Calu3 (cell line): ENCODE measurements around the gene ARHGAP26. TPM values are rescaled to one million over a fixed set of nuclear protein-coding genes. Genes with fewer than 3 reads are reported as not detected.
"Not testable (repeated sequence)": the region's sequence is repeated elsewhere in the genome, so short reads cannot be mapped to it uniquely, and the experiment has no call there.

Experiments used
- BruUV-seq: library from RNA; stranded (reverse); fragments of 400-500 nt; replicated peaks from 2 replicates; lab custom pipeline; 2021; lab: Mats Ljungman, UMichigan
- CTCF ChIA-PET: fragments of 300-600 bp; sonication (Branson Sonifier 250); formaldehyde crosslinking; loops from one replicate; lab custom pipeline; 2022; ENCODE audit warnings: antibody characterized with exemption; lab: Charles Lee
- DNase-seq: peaks from one replicate; pipeline ENCODE4 v3.0.0; 2022
- H3K27ac Mint-ChIP-seq: one replicate; pipeline ENCODE4 v1.8.0; 2022; ENCODE audit warnings: mixed read lengths; ENCODE audit not compliant: unreplicated experiment
- H3K27me3 Mint-ChIP-seq: one replicate; pipeline ENCODE4 v1.8.0; 2022; ENCODE audit warnings: mixed read lengths; ENCODE audit not compliant: unreplicated experiment
- H3K36me3 Mint-ChIP-seq: one replicate; pipeline ENCODE4 v1.8.0; 2022; ENCODE audit warnings: mild to moderate bottlenecking, moderate library complexity, mixed read lengths; ENCODE audit not compliant: insufficient read depth, unreplicated experiment
- H3K4me1 Mint-ChIP-seq: one replicate; pipeline ENCODE4 v1.8.0; 2022; ENCODE audit warnings: mild to moderate bottlenecking, low read depth, mixed read lengths; ENCODE audit not compliant: unreplicated experiment
- H3K4me3 Mint-ChIP-seq: one replicate; pipeline ENCODE4 v1.8.0; 2022; ENCODE audit warnings: mild to moderate bottlenecking, low read depth, moderate library complexity, mixed read lengths; ENCODE audit not compliant: unreplicated experiment
- H3K9me3 Mint-ChIP-seq: one replicate; pipeline ENCODE4 v1.8.0; 2022; ENCODE audit warnings: low read depth, mixed read lengths; ENCODE audit not compliant: unreplicated experiment
- intact Hi-C: fragments of 100-400 bp; cut with micrococcal nuclease; formaldehyde crosslinking; loops from one replicate; pipeline ENCODE4 v1.10.0; 2022; ENCODE audit not compliant: unreplicated experiment
- total RNA-seq: library from RNA; stranded (reverse); gene quantifications from 2 replicates; pipeline ENCODE4 v1.2.3, GENCODE V29; 2022
- TF ChIP-seq, protein P1 (sequence below): fragments of 200-600 bp; IDR thresholded peaks from one replicate; pipeline ENCODE4 v1.8.0; 2022; ENCODE audit warnings: antibody characterized with exemption; ENCODE audit not compliant: unreplicated experiment

The ARHGAP26 gene
- total RNA-seq, 1 experiment from 2014 or later, result 118 TPM

- Mint-ChIP-seq H3K4me3 (no peak overlapping the region), H3K9me3 (no peaks in the 10 kb centered on the region), H3K27me3 (no peaks in the 10 kb centered on the region), H3K4me1 (peaks cover 63% of the 10 kb centered on the region), H3K27ac (no peak overlapping the region), H3K36me3 (peaks cover 28% of the 10 kb centered on the region)
- DNase-seq, result no peak
- CTCF ChIA-PET, result interaction anchor here (1.3 kb wide), 1 partner anchor 211 kb away, joined by 5 read pairs; no protein-coding TSS in a partner anchor
- intact Hi-C loops, result no loop called here
- BruUV-seq, result no TSS peak
- TF ChIP-seq, protein P1, sequence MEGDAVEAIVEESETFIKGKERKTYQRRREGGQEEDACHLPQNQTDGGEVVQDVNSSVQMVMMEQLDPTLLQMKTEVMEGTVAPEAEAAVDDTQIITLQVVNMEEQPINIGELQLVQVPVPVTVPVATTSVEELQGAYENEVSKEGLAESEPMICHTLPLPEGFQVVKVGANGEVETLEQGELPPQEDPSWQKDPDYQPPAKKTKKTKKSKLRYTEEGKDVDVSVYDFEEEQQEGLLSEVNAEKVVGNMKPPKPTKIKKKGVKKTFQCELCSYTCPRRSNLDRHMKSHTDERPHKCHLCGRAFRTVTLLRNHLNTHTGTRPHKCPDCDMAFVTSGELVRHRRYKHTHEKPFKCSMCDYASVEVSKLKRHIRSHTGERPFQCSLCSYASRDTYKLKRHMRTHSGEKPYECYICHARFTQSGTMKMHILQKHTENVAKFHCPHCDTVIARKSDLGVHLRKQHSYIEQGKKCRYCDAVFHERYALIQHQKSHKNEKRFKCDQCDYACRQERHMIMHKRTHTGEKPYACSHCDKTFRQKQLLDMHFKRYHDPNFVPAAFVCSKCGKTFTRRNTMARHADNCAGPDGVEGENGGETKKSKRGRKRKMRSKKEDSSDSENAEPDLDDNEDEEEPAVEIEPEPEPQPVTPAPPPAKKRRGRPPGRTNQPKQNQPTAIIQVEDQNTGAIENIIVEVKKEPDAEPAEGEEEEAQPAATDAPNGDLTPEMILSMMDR, result no peak
Observed at GRCh38 chr5:142924135-142924883, 154.1 kb downstream of the ARHGAP26 start.

- BruUV-seq, result no TSS peak
- Mint-ChIP-seq H3K27me3 (no peaks in the 10 kb centered on the region), H3K4me1 (peaks cover 55% of the 10 kb centered on the region), H3K36me3 (peaks cover 30% of the 10 kb centered on the region), H3K27ac (peak overlapping the region; percentile 13), H3K4me3 (no peak overlapping the region), H3K9me3 (no peaks in the 10 kb centered on the region)
- intact Hi-C loops, result no loop called here
- CTCF ChIA-PET, result interaction anchor here (1.1 to 1.6 kb wide), 3 partner anchors 10 to 213 kb away, joined by 3 to 6 read pairs (median 5); no protein-coding TSS in a partner anchor
- DNase-seq, result peak; percentile 12
- TF ChIP-seq, protein P1, result no peak
Observed at GRCh38 chr5:142925795-142926194, 155.6 kb downstream of the ARHGAP26 start.

GRCh38 chr5:142926549-142926948, 156.4 kb downstream of the ARHGAP26 start:
- Mint-ChIP-seq H3K9me3 (no peaks in the 10 kb centered on the region), H3K27me3 (no peaks in the 10 kb centered on the region), H3K4me1 (peaks cover 47% of the 10 kb centered on the region), H3K4me3 (no peak overlapping the region), H3K27ac (no peak overlapping the region), H3K36me3 (peaks cover 27% of the 10 kb centered on the region)
- TF ChIP-seq, protein P1, result no peak
- BruUV-seq, result no TSS peak
- DNase-seq, result no peak
- CTCF ChIA-PET, result interaction anchor here (0.5 to 1.6 kb wide), 4 partner anchors 11 to 1054 kb away, joined by 3 to 6 read pairs (median 6); no protein-coding TSS in a partner anchor
- intact Hi-C loops, result no loop called here

- BruUV-seq, H3K27me3 Mint-ChIP-seq, H3K9me3 Mint-ChIP-seq, DNase-seq, H3K4me3 Mint-ChIP-seq, intact Hi-C loops, H3K27ac Mint-ChIP-seq: not testable (repeated sequence)
- peaks cover 25% of the 10 kb centered on the region for H3K4me1 Mint-ChIP-seq
- CTCF ChIA-PET, result interaction anchor here (1.4 kb wide), 1 partner anchor 212 kb away, joined by 3 read pairs; no protein-coding TSS in a partner anchor
- H3K36me3 Mint-ChIP-seq, result peaks cover 43% of the 10 kb centered on the region
Observed at GRCh38 chr5:142928999-142929398, 158.8 kb downstream of the ARHGAP26 start.
